Activated CD4-positive, alpha-beta T cell treated with anti-CD3 and anti-CD28 coated beads, Interleukin-2, amount 50 U/mL, for 24 hours (primary cell): ENCODE data around the gene ADNP.

Source experiments
- DNase-seq, 2 donors: peaks; one replicate each; pipeline ENCODE4 v3.0.0-alpha.2; 2020; ENCODE audit warnings: low read depth in 1 of 2, low spot score in 1 of 2

Gene ADNP

GRCh38 chr20:50932691-50933280, 1.5 kb upstream of the ADNP start:
- no peak for DNase-seq

- no peak for DNase-seq
Observed at GRCh38 chr20:50932016-50932485, 814 bp upstream of the ADNP start.

GRCh38 chr20:50930976-50931305, 296 bp downstream of the ADNP start:
- DNase-seq: no peak

- DNase-seq: peak in 1 of 2 donors; percentile 7
Observed at GRCh38 chr20:50930139-50930975, 880 bp downstream of the ADNP start.

GRCh38 chr20:50929299-50930138, 1.7 kb downstream of the ADNP start:
- peak; percentile 71 to 89 for DNase-seq

- no peak for DNase-seq
Observed at GRCh38 chr20:50928469-50928868, 2.8 kb downstream of the ADNP start.

- DNase-seq: no peak
Observed at GRCh38 chr20:50926530-50926929, 4.7 kb downstream of the ADNP start.

- DNase-seq: no peak
Observed at GRCh38 chr20:50924261-50924920, 6.8 kb downstream of the ADNP start.

GRCh38 chr20:50921803-50922501, 9.3 kb downstream of the ADNP start:
- no peak for DNase-seq

GRCh38 chr20:50920997-50921396, 10.2 kb downstream of the ADNP start:
- no peak for DNase-seq

- no peak for DNase-seq
Observed at GRCh38 chr20:50919567-50919966, 11.7 kb downstream of the ADNP start.

- no peak for DNase-seq
Observed at GRCh38 chr20:50918403-50918802, 12.8 kb downstream of the ADNP start.

- no peak for DNase-seq
Observed at GRCh38 chr20:50916934-50917333, 14.3 kb downstream of the ADNP start.

- no peak for DNase-seq
Observed at GRCh38 chr20:50916257-50916656, 15.0 kb downstream of the ADNP start.

GRCh38 chr20:50915424-50915823, 15.8 kb downstream of the ADNP start:
- DNase-seq: no peak

GRCh38 chr20:50913690-50914375, 17.4 kb downstream of the ADNP start:
- no peak for DNase-seq

- no peak for DNase-seq
Observed at GRCh38 chr20:50911716-50912115, 19.5 kb downstream of the ADNP start.

- DNase-seq: no peak
Observed at GRCh38 chr20:50911030-50911429, 20.2 kb downstream of the ADNP start.

- DNase-seq: no peak
Observed at GRCh38 chr20:50909413-50909812, 21.8 kb downstream of the ADNP start.

- DNase-seq: no peak
Observed at GRCh38 chr20:50904067-50904570, 27.1 kb downstream of the ADNP start.
